NCI-H774 (cell line): Measurements from ENCODE around the gene DPP4.
"Not testable (repeated sequence)": the region's sequence is repeated elsewhere in the genome, so short reads cannot be mapped to it uniquely, and the experiment has no call there.

Source experiments
- DNase-seq: peaks from one replicate; lab custom pipeline; 2025; lab: John Stamatoyannopoulos, UW

Gene DPP4

GRCh38 chr2:161954103-161954502 lies 119.9 kb downstream of the DPP4 start:
- DNase-seq: no peak

DNA sequence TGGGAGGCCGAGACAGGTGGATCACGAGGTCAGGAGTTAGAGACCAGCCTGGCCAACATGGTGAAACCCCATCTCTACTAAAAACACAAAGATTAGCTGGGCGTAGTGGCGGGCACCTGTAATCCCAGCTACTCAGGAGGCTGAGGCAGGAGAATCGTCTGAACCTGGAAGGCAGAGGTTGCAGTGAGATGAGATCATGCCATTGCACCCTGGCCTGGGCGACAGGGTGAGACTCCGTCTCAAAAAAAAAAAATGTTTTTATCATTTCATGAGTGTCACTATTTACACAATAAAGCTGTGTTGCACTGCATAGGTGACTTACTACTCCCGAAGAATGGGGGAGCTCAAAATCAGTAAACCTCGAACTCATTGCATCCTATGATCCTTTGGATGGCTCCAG lies 120.6 kb downstream of the DPP4 start:
- DNase-seq: not testable (repeated sequence)

GRCh38 chr2:161952783-161953191 lies 121.2 kb downstream of the DPP4 start:
- DNase-seq: no peak

GRCh38 chr2:161947836-161948235 lies 126.2 kb downstream of the DPP4 start:
- no peak for DNase-seq

- no peak for DNase-seq
Measured at GRCh38 chr2:161947406-161947805, 126.6 kb downstream of the DPP4 start.

- DNase-seq: peak; percentile 19
Measured at GRCh38 chr2:161946489-161947107, 127.4 kb downstream of the DPP4 start.

DNA sequence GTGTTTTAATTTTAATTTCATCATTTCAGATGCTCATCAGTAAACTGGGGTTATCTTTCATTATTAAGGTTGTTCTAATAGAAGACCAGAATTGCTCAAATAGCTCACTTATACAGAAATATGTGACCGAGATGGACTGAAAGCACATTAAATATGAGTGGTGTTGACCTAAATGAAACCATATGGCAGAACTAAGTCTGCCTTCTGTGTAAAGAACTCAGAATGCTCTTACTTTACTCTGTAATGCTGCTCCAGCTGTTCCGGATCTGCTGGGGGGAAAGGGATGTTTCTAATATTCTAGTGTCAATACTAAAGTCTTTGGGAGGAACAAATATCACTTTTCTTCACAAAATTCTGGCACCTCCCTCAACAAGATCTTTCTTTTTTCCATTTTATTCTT lies 131.0 kb downstream of the DPP4 start:
- DNase-seq: no peak
